ENCODE data around the gene AOPEP. TPM values are rescaled to one million over a fixed set of nuclear protein-coding genes. Genes with fewer than 3 reads are reported as not detected.

Gene AOPEP
- polyA plus RNA-seq, 1 of the 3 experiments (the other 2 are of a cell fraction) = 54.6 TPM

DNA sequence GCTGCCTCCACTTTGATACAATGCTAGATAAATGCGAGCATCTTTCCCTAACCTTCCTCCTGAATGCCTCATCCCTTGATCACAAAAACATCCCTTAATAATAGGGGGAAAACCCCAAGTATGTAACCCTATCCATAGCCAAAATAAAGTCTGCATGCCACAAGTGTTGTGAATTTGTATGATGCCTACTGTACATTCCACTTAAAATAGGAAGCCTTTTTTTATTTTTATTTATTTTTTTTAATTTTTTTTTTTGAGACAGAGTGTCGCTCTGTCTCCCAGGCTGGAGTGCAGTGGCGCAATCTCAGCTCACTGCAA is 207.0 kb downstream of the AOPEP start:
- Histone ChIP-seq H3K27me3 (ENCODE audit: insufficient read depth) (no peaks in the 10 kb centered on the region), H3K79me2 (ENCODE audit: insufficient read depth) (no peaks in the 10 kb centered on the region), H3F3A (replicated peaks; ENCODE audit: insufficient read depth) (peaks cover 4% of the 10 kb centered on the region), H3K27ac (ENCODE audit: low read depth in 2 of 2, low read length in 1 of 2) (peak overlapping the region; percentile 29 to 35; a peak in 3 of 4 replicates), H3K4me1 (ENCODE audit: control insufficient read depth in 1 of 2, insufficient read depth in 2 of 2, low read depth in 1 of 2, low read length in 1 of 2) (peaks cover 26 to 36% of the 10 kb centered on the region in 2 experiments), H3K4me2 (no peak overlapping the region), H4K20me1 (ENCODE audit: insufficient read depth) (no peaks in the 10 kb centered on the region), H3K9ac (no peak overlapping the region), H3K4me3 (ENCODE audit: low read depth in 2 of 2, low read length in 1 of 2) (no peak overlapping the region), H3K9me3 (no peaks in the 10 kb centered on the region), H3K36me3 (replicated peaks in 1 of 2; ENCODE audit: control insufficient read depth in 1 of 2, insufficient read depth in 2 of 2, low read length in 1 of 2) (no peaks in the 10 kb centered on the region), H2AFZ (ENCODE audit: low read depth) (no peak overlapping the region), H3K9me2 (no peaks in the 10 kb centered on the region)
- TF ChIP-seq FOSL2 (IDR thresholded peaks at IDR 0.05; ENCODE audit: borderline replicate concordance, low read depth) (0 out of 2 replicates have a peak, but pooled peaks have one; percentile 11), RCOR1 (IDR thresholded peaks at IDR 0.05; ENCODE audit: low read length) (no peak), RFX5 (IDR thresholded peaks at IDR 0.05; ENCODE audit: low read length) (no peak), TCF12 (IDR thresholded peaks at IDR 0.05) (peak; percentile 43; the same call in 1 of the 2 replicates), RAD21 (IDR thresholded peaks at IDR 0.05; ENCODE audit: low read length) (no peak), YY1 (IDR thresholded peaks at IDR 0.05; ENCODE audit: low read depth) (no peak)
- TF ChIP-seq, protein P1, sequence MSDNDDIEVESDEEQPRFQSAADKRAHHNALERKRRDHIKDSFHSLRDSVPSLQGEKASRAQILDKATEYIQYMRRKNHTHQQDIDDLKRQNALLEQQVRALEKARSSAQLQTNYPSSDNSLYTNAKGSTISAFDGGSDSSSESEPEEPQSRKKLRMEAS (IDR thresholded peaks at IDR 0.05; ENCODE audit: low read depth) = no peak
- WGBS (ENCODE audit: low lambda C conversion rate) = 71% methylated on average over 3 of the region's 3 CpGs
- CTCF ChIA-PET = no interaction called here
- DNase-seq = no peak
- POLR2A ChIA-PET = no interaction called here

DNA sequence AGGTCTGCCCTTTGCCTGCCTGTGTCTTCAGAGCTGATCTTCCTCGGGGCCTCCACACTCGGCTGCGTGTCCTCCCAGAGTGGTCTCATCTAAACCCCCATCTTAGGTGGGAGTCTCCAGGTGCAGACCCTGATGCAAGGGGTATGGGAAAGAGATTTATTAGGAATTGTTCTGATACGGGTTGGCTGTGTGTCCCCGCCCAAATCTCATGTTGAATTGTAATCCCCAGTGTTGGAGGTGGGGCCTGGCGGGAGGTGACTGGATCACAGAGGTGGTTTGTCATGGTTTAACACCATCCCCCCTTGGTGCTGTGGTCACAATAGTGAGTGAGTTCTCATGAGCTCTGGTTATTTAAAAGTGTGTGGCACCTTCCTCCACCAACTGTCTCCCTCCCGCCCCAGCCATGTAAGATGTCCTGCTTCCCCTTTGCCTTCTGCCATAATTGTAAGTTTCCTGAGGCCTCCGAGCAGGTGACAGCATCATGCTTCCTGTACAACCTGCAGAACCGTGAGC is 208.4 kb downstream of the AOPEP start:
- CTCF ChIA-PET = interaction anchor here (0.9 kb wide), 1 partner anchor 254 kb away, joined by 3 read pairs; no protein-coding TSS in a partner anchor
- no peak overlapping the region for H3K9ac ChIP-seq

DNA sequence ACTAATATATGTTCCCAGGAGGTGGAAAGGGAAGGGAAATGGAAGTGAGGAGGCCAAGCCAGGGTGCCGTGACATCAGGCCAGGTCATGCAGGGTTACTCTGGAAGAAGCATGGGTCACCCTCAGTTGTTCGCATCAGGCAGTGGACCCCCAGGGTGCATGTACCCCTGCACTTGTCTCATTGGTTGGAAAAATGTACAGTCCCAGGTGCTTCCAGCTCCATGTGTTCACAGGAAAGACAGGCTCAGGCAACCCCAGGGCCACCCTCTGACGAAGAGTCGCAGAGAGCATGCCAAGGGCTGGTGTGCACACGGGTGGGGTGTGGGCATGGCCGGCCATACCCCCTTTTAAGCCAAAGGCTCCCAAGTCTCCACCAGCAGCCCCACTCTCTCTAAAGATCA is 208.9 kb downstream of the AOPEP start:
- H3K36me3 ChIP-seq (replicated peaks in 1 of 2; ENCODE audit: control insufficient read depth in 1 of 2, insufficient read depth in 2 of 2, low read length in 1 of 2) = no peaks in the 10 kb centered on the region
- H3K4me2 ChIP-seq = no peak overlapping the region
- no peak overlapping the region for H3K27ac ChIP-seq (ENCODE audit: low read depth in 2 of 2, low read length in 1 of 2)
- H3K4me3 ChIP-seq (ENCODE audit: low read depth in 2 of 2, low read length in 1 of 2) = no peak overlapping the region
- 100% methylated on average over 6 of the region's 6 CpGs for WGBS (ENCODE audit: low lambda C conversion rate)
- ChIA-PET POLR2A (no interaction called here), CTCF (no interaction called here)
- H3F3A ChIP-seq (replicated peaks; ENCODE audit: insufficient read depth) = peaks cover 4% of the 10 kb centered on the region
- H3K9me2 ChIP-seq = no peaks in the 10 kb centered on the region
- no peaks in the 10 kb centered on the region for H3K9me3 ChIP-seq
- DNase-seq = no peak
- H3K4me1 ChIP-seq (ENCODE audit: control insufficient read depth in 1 of 2, insufficient read depth in 2 of 2, low read depth in 1 of 2, low read length in 1 of 2) = peaks cover 21 to 26% of the 10 kb centered on the region in 2 experiments; a peak in 3 of 4 replicates
- H3K27me3 ChIP-seq (ENCODE audit: insufficient read depth) = no peaks in the 10 kb centered on the region
- no peak overlapping the region for H3K9ac ChIP-seq
- H3K79me2 ChIP-seq (ENCODE audit: insufficient read depth) = no peaks in the 10 kb centered on the region; the same call in 1 of the 2 replicates
- H2AFZ ChIP-seq (ENCODE audit: low read depth) = no peak overlapping the region
- no peaks in the 10 kb centered on the region for H4K20me1 ChIP-seq (ENCODE audit: insufficient read depth)
- TF ChIP-seq, protein P2, sequence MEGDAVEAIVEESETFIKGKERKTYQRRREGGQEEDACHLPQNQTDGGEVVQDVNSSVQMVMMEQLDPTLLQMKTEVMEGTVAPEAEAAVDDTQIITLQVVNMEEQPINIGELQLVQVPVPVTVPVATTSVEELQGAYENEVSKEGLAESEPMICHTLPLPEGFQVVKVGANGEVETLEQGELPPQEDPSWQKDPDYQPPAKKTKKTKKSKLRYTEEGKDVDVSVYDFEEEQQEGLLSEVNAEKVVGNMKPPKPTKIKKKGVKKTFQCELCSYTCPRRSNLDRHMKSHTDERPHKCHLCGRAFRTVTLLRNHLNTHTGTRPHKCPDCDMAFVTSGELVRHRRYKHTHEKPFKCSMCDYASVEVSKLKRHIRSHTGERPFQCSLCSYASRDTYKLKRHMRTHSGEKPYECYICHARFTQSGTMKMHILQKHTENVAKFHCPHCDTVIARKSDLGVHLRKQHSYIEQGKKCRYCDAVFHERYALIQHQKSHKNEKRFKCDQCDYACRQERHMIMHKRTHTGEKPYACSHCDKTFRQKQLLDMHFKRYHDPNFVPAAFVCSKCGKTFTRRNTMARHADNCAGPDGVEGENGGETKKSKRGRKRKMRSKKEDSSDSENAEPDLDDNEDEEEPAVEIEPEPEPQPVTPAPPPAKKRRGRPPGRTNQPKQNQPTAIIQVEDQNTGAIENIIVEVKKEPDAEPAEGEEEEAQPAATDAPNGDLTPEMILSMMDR (IDR thresholded peaks at IDR 0.05) = no peak
- TF ChIP-seq NRF1 (IDR thresholded peaks at IDR 0.05; ENCODE audit: low read depth, low read length) (no peak), TAF1 (IDR thresholded peaks at IDR 0.05; ENCODE audit: borderline replicate concordance, low read depth, low read length) (no peak), ELF1 (IDR thresholded peaks at IDR 0.05) (no peak), TCF12 (IDR thresholded peaks at IDR 0.05) (no peak), MEF2A (IDR thresholded peaks at IDR 0.05; ENCODE audit: borderline replicate concordance, low read depth) (no peak), EZH2phosphoT487 (IDR thresholded peaks at IDR 0.05; ENCODE audit: borderline replicate concordance, low read depth) (no peak), NFIC (IDR thresholded peaks at IDR 0.05; ENCODE audit: borderline replicate concordance) (no peak), RAD21 (IDR thresholded peaks at IDR 0.05; ENCODE audit: low read length) (no peak), RFX5 (IDR thresholded peaks at IDR 0.05; ENCODE audit: low read length) (no peak), SMC3 (IDR thresholded peaks at IDR 0.05; ENCODE audit: low read depth, low read length) (no peak), RCOR1 (IDR thresholded peaks at IDR 0.05; ENCODE audit: low read length) (no peak), FOXJ3 (CRISPR knock-in tag; IDR thresholded peaks at IDR 0.05) (no peak)
- TF ChIP-seq, protein P3, sequence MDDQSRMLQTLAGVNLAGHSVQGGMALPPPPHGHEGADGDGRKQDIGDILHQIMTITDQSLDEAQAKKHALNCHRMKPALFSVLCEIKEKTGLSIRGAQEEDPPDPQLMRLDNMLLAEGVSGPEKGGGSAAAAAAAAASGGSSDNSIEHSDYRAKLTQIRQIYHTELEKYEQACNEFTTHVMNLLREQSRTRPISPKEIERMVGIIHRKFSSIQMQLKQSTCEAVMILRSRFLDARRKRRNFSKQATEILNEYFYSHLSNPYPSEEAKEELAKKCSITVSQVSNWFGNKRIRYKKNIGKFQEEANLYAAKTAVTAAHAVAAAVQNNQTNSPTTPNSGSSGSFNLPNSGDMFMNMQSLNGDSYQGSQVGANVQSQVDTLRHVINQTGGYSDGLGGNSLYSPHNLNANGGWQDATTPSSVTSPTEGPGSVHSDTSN (IDR thresholded peaks at IDR 0.05) = no peak

More for the DNA sequence above, 208.4 kb downstream of the AOPEP start:
- TF ChIP-seq CHD2 (IDR thresholded peaks at IDR 0.05; ENCODE audit: low read length, partially characterized antibody) = no peak
- no peak for TF ChIP-seq GATA2 (CRISPR knock-in tag; IDR thresholded peaks at IDR 0.05)
- TF ChIP-seq MEF2A (IDR thresholded peaks at IDR 0.05; ENCODE audit: borderline replicate concordance, low read depth) = no peak
- TF ChIP-seq, protein P4, sequence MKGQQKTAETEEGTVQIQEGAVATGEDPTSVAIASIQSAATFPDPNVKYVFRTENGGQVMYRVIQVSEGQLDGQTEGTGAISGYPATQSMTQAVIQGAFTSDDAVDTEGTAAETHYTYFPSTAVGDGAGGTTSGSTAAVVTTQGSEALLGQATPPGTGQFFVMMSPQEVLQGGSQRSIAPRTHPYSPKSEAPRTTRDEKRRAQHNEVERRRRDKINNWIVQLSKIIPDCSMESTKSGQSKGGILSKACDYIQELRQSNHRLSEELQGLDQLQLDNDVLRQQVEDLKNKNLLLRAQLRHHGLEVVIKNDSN (IDR thresholded peaks at IDR 0.05; ENCODE audit: borderline replicate concordance, low read depth) = no peak
- H3K27me3 ChIP-seq (ENCODE audit: insufficient read depth) = no peaks in the 10 kb centered on the region
- no peaks in the 10 kb centered on the region; the same call in 1 of the 2 replicates for H3K79me2 ChIP-seq (ENCODE audit: insufficient read depth)
- peaks cover 4% of the 10 kb centered on the region for H3F3A ChIP-seq (replicated peaks; ENCODE audit: insufficient read depth)
- no peak overlapping the region for H3K4me2 ChIP-seq
- H3K36me3 ChIP-seq (replicated peaks in 1 of 2; ENCODE audit: control insufficient read depth in 1 of 2, insufficient read depth in 2 of 2, low read length in 1 of 2) = no peaks in the 10 kb centered on the region
- H3K27ac ChIP-seq (ENCODE audit: low read depth in 2 of 2, low read length in 1 of 2) = no peak overlapping the region
- no peak for DNase-seq
- POLR2A ChIA-PET = no interaction called here
- H4K20me1 ChIP-seq (ENCODE audit: insufficient read depth) = no peaks in the 10 kb centered on the region
- no peak overlapping the region for H3K4me3 ChIP-seq (ENCODE audit: low read depth in 2 of 2, low read length in 1 of 2)
- no peaks in the 10 kb centered on the region for H3K9me2 ChIP-seq
- 92% methylated on average over 9 of the region's 9 CpGs for WGBS (ENCODE audit: low lambda C conversion rate)
- peaks cover 22 to 26% of the 10 kb centered on the region in 2 experiments; a peak in 3 of 4 replicates for H3K4me1 ChIP-seq (ENCODE audit: control insufficient read depth in 1 of 2, insufficient read depth in 2 of 2, low read depth in 1 of 2, low read length in 1 of 2)
- H3K9me3 ChIP-seq = no peaks in the 10 kb centered on the region
- no peak overlapping the region for H2AFZ ChIP-seq (ENCODE audit: low read depth)
